GM21528 (cell line): Measurements from ENCODE around the gene CA10.

Source experiments
- ATAC-seq: cut with Tn5 transposase; IDR thresholded peaks from one replicate; pipeline ENCODE4 v1.9.1; 2021; ENCODE audit warnings: mild to moderate bottlenecking, moderate library complexity; ENCODE audit not compliant: unreplicated experiment, low FRiP score

CA10 gene

DNA sequence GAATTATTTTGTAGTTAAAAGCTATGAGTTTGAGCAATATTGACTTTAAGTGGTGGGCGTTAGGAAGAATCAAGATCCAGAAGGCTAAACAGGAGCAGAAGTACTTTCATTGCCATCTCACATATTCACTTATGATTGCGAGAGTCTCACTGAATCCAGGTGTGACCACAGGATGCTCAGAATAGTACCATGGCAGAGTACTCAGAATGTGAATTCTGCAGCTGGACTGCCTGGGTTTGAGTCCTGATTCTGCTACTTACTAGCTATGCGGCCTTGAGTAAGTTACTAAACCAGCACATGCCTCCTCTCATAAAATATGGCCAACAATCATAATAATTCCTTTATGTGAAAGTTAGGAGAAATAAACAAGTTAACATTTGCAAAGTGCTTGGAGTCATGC is 109.5 kb downstream of the CA10 start:
- ATAC-seq: no peak

DNA sequence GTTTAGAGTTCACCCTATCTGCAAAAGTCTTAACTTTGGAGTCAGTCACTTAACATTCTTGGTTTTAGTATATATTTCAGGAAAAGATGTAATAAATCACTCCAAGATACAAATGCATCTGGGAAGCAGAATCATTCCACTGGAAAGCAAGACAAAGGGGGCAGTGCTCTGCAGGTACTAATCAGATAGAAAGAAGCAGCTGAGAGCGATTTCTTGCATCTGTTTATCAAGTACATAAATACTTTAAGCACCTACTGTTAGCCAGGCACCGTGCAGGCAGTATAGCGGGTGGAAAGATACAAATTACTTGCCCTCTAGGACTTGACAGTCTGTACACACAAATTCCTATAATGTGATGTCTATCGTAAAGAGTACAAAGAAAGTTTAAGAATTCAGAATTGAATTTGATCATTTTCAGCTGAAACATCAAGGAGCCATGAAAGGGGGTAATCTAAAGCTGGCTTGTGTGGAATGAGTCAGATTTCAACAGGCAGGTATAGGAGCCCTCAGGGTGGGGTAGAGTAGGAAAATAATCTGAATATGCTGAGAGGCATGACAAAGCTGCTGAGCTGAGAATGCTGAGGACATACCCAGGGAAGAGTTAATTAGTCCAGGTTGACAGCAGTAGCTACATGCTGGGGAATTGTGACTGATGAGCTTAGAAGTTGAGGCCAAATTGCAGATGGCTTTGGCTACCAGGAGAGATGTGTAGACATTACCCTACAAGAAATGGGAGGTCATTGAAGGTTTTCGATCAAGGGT is 110.2 kb downstream of the CA10 start:
- ATAC-seq: no peak

DNA sequence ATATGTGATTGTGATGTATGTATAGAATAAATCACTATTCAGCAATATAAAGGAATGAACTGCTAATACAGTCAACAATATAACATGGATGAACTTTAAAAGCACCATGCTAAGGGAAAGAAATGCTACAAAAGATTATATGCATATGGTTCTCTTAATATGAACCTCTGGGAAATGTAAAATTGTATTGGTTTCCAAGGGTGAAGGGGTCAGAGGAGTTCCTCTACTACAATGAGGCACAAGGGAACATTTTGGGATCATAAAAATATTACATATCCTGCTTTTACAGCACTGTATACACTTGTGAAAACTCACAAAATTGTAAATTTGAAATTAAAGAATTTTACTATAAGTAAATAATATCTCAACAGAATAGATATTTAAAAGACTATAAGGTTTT is 111.4 kb downstream of the CA10 start:
- no peak for ATAC-seq

DNA sequence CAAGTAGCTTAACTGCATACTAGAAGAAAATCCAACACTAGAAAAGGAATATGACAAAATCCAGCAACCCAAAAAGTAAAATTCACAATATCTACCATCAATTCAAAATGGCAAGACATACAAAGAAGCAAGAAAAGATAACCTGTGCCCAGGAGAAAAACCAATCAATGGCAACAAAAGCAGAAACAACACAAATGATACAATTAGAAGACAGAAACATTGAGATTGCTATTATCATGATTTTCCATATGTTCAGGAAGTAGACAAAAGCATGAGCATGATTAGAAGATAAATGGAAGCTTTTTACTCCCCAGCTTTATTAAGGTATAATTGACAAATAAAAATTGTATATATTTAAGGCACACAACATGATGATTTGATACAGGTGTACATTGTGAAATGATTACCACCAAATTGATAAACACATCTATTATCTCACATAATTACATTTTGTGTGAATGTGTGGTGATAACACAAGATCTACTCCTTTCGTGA is 117.3 kb downstream of the CA10 start:
- no peak for ATAC-seq

DNA sequence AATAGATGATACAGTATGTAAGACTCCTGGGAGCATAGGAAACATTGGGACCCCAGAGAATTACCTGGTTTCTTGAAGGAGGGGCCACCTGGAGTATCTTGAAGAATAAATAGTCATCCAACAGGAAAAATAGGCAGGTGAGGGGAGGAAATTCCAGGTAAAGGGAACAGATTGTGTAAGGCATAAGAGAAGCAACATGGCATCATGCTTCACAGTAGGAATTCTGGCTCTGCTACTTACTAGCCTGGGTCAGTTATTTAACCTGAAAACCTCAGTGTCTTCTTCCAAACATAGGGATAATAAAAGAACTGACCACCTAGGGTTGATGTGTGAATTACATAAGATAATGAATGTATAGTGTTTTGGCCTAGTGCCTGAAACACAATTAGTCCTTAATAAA is 122.1 kb downstream of the CA10 start:
- no peak for ATAC-seq

DNA sequence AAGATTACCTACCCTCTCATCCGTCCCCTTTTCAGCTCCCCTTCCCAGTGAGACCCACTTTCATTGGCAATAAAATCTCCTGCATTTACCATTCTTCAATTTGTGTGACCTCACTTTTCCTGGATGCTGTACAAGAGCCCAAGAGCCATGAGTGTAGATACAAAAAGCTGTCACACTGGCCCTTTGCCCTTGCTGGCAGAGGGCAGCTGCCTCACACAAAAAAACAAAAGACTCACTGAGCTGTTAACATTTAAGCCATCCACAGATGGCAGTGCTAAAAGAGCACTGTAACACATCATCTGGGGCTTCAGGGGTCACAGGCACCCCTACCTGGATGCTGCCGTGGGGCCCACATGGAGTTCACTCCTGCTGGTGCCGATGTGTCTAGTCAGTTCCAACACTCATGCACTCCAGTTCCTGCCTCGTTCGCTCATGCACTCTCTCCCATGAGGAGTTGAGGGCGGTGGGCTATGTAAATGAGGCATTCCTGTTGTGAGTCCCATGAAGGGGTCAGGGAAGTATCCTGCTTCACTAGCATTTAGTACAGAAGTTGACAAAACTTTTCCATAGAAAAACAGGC is 123.1 kb downstream of the CA10 start:
- ATAC-seq: no peak

DNA sequence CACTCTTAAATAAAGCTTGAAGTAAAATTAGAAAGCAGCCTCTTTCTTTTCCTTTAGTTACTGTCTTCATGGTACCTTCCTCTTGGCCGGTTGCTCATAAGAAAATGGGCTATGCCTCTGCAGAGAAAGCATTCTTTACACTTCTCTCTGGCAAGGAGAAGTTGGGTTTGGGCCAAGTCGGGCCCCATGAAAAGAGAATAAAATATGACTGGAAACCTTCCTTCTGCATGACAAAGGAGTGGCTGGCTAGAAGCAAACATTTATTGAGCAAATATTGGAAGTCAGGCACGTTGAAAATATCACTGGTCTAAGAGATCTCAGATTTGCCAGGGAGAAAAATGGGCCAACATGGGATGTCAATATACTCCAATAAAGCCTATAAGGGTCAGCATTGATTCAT is 126.1 kb downstream of the CA10 start:
- ATAC-seq: no peak

DNA sequence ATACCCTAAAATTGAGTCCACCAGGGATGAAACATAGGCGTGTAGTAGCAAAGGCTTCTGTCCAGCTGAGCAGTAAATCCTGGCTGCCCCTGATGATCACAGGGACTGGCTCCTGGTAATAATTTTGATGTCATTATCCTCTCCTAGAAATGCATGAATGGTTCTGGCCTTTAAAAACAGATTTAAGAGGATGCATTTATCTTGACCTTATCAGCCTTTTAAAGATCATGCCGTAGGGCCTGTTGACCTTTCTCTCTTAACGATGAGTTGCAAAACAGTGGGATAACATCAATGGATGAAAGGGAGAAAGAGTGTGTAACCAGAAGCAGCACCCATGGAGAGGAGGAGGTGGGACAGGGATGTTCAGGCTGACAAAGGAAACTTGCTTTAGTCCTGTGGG is 128.5 kb downstream of the CA10 start:
- no peak for ATAC-seq

DNA sequence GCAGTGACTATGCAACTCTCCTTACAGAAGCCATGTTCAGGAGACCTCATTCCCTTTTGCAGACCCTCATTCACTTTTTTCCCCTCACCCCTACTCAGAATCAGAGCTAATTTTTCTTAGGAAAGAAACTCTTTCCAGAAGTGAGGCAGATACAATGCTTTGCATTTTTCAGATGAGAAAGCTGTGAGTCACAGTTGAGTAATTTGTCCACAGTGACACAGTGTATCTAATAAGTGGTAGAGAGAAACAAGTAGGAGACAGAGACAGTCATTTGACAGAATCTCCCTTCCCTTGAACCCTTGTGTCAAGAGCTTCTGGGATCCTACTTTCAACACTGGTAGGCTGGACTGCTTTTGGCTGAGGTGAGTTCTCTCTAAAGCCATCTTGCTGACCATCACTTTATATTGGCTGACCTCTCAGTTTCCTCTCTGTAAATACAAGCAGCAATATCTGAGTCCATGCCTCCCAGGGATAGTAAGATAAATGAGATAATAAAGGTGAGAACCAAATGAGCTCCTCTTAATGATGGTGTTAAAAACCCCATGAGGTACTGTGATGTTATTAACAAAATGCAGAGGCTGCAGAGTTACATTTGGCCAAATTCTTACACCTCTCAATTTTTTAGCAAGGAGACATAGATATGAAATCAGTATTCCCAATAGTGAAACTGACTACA is 130.8 kb downstream of the CA10 start:
- no peak for ATAC-seq

DNA sequence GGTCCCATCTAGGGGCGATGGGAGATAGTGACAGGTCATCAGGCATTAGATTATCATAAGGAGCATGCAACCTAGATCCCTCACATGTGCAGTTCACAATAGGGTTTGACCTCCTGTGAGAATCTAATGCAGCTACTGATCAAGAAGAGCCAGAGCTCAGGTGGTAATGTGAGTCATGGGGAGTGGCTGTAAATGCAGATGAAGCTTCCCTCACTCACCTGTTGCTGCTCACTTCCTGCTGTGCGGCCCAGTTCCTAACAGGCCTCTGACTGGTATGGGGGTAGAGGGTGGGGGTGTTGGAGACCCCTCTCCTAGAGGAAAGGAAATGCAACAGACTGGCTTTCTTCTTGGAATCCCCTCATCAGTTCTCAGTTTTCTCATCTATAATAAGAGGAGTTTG is 131.4 kb downstream of the CA10 start:
- no peak for ATAC-seq

DNA sequence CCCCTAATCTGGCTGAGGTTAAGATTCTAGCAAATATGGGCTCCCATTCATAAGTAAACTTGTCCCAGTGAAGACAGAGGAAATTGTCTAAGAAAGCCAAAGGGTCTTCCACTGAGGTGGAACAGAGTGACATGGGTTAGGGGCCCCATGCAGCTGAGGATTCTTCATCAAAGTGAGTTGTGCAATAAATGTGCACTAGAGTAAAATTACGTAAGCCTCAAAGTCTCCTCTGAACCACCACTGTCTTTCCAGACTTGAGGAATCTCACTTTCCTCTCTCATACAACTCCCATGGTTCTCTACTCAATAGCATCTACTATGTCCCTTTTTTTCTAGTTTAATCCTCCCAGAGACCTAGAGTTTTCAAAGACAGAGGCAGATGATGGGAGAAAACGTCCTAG is 132.4 kb downstream of the CA10 start:
- no peak for ATAC-seq

DNA sequence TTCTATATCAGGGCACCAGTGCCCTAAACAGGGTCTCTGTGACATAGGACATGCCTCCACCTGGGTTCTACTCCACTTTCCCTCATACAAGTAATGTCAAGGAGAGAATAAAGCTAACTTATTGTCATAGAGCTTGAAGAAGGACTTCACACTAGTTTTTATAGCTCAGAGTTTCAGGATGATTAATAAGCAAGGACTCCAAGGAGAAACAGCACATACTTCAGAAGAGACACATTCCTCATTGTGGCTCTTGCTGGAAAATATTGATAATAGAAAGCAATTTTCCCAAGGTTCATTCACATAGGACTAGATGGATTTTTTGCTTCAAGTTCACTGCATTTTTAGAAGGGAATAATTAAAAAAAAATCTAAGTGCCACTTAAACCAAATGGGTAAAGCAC is 133.3 kb downstream of the CA10 start:
- ATAC-seq: no peak

DNA sequence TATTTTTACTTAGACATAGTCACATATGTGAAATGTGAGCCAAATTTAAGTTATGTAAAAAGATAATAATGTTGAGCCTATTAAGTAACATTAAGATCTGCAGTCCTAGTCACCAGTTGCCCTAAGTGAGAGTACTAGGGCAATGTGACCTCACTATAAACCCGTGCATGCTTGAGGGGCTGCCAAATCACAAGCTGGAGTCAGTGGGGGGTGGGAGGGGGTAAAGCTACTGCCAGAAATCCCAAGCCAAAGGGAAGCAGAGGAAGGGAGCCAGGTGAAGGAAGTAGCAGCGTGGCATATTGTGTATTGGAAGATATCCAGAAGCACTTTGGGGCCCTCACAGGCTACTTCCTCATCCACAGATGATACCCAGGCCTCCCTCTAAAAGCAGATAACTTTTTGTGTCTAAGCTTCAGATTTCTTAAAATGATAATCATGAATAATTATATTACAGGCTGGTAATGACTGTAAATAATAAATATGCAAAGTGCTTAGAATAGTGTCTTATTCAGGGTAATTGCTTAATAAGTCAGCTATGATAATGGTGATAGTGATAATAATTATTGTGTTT is 134.1 kb downstream of the CA10 start:
- no peak for ATAC-seq

DNA sequence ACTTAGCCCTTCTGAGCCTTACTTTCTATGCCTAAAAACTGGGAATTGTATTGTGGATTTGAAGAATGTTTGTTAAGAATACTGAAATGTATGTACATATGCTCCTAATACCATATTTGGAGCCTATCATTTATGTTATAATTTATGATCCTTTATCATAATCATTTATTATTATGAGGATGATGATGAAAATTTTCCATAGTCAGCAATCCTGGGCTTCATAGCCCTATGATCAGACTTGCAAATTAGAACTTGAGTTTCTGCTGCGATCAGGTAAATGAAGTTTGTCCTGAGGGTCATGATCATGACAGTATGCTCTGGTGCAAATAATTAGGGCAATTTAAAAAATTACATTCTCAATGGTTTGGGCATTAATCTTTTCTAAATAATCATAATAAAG is 147.4 kb downstream of the CA10 start:
- ATAC-seq: no peak

DNA sequence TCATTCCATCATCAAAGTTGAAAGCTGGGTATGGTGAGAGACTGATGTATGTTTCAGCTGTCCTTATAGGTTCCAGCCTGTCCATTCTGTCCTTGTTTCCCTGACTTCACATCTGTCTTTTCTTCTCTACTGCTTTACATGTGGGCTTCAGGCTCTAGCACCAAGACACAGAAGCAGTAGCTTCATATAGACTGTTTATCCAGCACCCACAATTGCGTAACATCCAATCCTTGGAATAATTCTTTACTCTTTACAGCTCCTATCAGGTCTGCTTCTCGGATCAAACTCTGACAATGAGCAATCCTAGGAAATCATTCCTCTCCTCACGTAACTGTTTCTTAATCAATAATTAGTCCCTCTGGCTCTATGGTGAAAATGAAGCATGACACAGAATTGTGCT is 158.9 kb downstream of the CA10 start:
- ATAC-seq: no peak

DNA sequence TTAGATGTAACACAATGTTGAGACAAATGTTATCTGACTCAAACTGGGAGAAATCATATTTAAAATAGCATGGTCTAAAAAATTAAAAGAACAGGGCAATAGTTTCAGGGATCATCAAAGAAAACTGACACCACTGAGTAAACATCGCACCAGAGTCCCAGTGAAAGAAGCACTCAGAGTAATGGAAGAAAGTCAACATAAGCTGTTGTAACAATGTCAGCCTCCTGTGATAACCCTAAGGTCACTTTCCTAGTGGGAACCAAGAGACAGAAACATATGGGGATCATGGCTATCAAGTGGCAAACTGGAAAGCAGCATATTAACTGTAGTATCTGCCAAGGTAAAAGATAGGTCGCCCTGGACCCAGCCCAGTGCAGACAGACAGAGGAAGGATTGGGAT is 160.8 kb downstream of the CA10 start:
- no peak for ATAC-seq

DNA sequence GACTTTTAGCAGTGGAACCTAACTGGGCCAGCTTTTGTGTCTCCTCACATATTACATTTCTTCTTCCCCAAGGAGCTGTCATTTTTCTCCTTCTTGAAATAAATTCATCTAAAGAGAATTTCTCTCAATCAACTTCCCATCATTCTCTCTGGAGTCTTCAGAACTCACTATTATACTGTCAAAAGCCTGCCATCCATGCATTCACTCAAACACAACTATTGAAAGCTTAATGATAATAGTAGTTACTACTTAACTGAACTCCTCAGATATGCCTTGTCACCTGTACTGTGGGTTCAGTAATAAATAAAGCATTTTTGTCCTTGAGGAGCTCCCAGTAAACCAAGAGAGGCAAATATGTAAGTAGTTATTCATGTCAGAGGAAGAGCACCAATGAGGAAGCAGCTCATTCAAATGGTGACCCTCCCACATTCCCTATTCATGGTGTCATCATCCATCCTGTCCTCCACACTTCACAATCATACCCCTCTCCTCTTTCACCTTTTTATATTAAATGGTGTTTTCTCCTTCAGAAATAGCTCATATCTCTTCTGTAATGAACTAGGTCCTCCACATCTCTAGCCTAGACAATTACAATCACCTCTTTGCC is 162.6 kb downstream of the CA10 start:
- no peak for ATAC-seq

DNA sequence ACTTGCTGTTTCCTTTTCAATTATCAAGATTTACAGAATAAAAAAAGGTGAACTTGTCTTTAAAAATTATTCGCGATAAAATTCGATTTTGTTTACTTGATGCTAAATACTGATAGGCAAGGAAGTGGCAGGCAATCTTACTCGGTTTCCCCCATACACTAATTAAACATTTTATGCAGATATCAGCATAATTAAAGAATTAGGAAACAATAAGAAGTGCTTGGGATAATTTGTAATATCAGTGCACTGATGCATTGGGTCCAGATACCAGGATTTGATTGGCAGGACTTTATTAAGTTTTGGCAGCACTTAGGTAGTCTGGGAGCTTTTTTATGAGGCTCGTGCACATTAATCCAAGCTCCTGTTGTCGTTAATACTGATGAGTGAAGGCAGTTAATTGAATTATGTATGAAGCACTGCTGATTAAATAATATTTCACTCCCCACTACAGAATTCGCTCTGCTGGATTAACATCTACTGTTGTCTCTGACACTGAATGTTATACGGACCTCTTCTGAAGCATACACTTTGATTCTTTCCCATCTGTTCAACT is 165.6 kb downstream of the CA10 start:
- no peak for ATAC-seq

DNA sequence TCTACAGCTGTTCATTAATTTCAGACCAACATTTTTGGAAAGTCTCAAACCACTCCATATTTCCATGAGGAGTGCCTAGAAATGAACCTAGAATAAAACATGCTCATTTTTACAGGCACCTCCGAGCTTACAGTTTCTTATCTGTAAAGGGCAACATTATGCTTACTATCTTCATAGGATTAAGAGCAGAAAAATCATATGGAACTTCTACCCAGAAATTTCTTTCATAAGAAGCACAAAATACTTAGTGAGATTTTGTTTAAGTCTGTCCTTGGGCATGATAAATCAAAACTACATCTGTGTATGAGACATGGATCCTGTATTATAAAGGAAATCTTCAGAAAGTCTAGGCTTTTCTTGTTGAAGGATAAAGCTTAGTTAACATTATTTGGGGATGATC is 187.4 kb downstream of the CA10 start:
- ATAC-seq: no peak

DNA sequence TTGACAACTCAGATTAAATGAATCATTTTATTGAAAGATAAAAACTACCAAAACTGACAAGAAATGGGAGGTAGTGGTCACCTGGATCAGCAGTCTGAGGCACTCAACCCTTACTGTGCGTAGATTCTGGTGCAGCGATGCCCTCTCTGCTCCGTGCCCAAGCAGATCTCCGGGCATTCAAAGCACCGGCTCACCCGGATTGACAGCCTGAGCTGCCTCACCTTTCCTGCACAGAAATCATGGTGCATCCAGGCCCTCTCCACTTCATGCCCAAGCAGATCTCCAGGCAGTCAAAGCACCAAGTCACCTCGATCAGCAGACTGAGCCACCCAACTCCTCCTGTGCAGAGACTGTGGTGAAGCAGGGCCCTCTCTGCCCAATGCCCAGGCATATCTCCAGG is 196.8 kb downstream of the CA10 start:
- no peak for ATAC-seq

DNA sequence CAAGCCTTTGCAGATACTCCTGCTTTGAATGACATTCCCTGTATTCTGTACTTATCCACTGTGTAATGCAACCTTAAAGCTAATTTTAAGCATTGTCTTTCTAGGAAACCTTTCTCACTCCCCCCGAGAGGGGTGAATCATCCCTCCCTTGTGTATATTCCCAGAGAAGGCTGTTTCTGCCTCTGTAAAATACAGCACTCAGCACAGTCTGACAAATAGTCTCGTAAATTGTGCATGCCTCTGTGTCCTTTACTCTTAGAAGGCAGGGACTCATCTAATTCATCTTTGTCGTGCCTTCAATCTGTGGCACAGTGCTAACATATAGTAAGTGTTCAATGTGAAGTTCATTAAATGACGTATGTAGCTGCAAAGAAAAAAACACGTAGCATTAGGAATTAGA is 200.7 kb downstream of the CA10 start:
- no peak for ATAC-seq
